CD14-positive monocyte (primary cell): Measurements from ENCODE around the gene MRPL36. TPM values are rescaled to one million over a fixed set of nuclear protein-coding genes. Genes with fewer than 3 reads are reported as not detected.

Experiments used
- DNase-seq, 3 donors: peaks; one replicate each; pipeline ENCODE4 v3.0.0-alpha.2; 2011 to 2022
- H2AFZ ChIP-seq: 2 replicates; pipeline ENCODE4 v1.6.0; 2012; ENCODE audit warnings: mild to moderate bottlenecking, low read depth, low read length, inconsistent platforms; ENCODE audit not compliant: insufficient read depth, poor library complexity, severe bottlenecking
- H3K27ac ChIP-seq, 2 donors: 1 replicate in 1 of 2; 2 replicates in 1 of 2; pipeline ENCODE4 v1.5.1; 2012 to 2013; ENCODE audit warnings: low read length in 2 of 2, control low read depth in 1 of 2, inconsistent platforms in 1 of 2, low read depth in 1 of 2, mild to moderate bottlenecking in 1 of 2
- H3K27me3 ChIP-seq, 2 donors: one replicate each; pipeline versions ENCODE4 v1.6.0 to v1.6.1; 2011 to 2013; ENCODE audit warnings: low read length in 2 of 2; ENCODE audit not compliant: control insufficient read depth in 2 of 2, insufficient read depth in 2 of 2
- H3K36me3 ChIP-seq, 2 donors: replicated peaks in 1 of 2; 1 replicate in 1 of 2; 2 replicates in 1 of 2; pipeline versions ENCODE4 v1.5.1 to v1.6.1; 2012 to 2013; ENCODE audit warnings: low read length in 2 of 2, control low read depth in 1 of 2, inconsistent platforms in 1 of 2, mild to moderate bottlenecking in 1 of 2; ENCODE audit not compliant: insufficient read depth in 2 of 2, control insufficient read depth in 1 of 2
- H3K4me1 ChIP-seq, 2 donors: 1 replicate in 1 of 2; 2 replicates in 1 of 2; pipeline versions ENCODE4 v1.5.1 to v1.6.1; 2012 to 2013; ENCODE audit warnings: low read length in 2 of 2, control low read depth in 1 of 2, inconsistent platforms in 1 of 2, mild to moderate bottlenecking in 1 of 2, moderate library complexity in 1 of 2; ENCODE audit not compliant: insufficient read depth in 2 of 2, control insufficient read depth in 1 of 2
- H3K4me2 ChIP-seq: replicated peaks from 2 replicates; pipeline ENCODE3; 2012; ENCODE audit warnings: low read length, moderate library complexity, mild to moderate bottlenecking; ENCODE audit not compliant: poor library complexity, severe bottlenecking; ENCODE audit errors: extremely low read depth
- H3K4me3 ChIP-seq, 3 experiments: fragments of 200-600 bp in 1 of 3; sonication (generic) in 1 of 3; replicated peaks in 1 of 3; 1 replicate in 2 of 3; 2 replicates in 1 of 3; pipeline ENCODE4 v1.5.1; 2011 to 2013; ENCODE audit warnings: low read length in 3 of 3, mild to moderate bottlenecking in 3 of 3, control low read depth in 2 of 3, low read depth in 2 of 3, inconsistent platforms in 1 of 3, moderate library complexity in 1 of 3
- H3K79me2 ChIP-seq: 2 replicates; pipeline ENCODE4 v1.6.0; 2012; ENCODE audit warnings: mild to moderate bottlenecking, control low read depth, inconsistent platforms, low read length, moderate library complexity; ENCODE audit not compliant: insufficient read depth
- H3K9ac ChIP-seq: 2 replicates; pipeline ENCODE4 v1.6.0; 2017; ENCODE audit warnings: low read length, mild to moderate bottlenecking; ENCODE audit not compliant: insufficient read depth, poor library complexity, severe bottlenecking
- H3K9me3 ChIP-seq, 2 donors: replicated peaks in 1 of 2; 1 replicate in 1 of 2; 2 replicates in 1 of 2; pipeline versions ENCODE4 v1.5.1 to v1.6.1; 2012 to 2013; ENCODE audit warnings: low read length in 2 of 2, control low read depth in 1 of 2; ENCODE audit not compliant: control insufficient read depth in 1 of 2, insufficient read depth in 1 of 2
- H4K20me1 ChIP-seq: 2 replicates; pipeline ENCODE4 v1.6.0; 2012; ENCODE audit warnings: mild to moderate bottlenecking, low read length, control low read depth, moderate library complexity; ENCODE audit not compliant: insufficient read depth
- H3K27ac Mint-ChIP-seq, 7 donors: one replicate each; pipeline ENCODE4 v1.8.0; 2020; ENCODE audit warnings: mild to moderate bottlenecking in 7 of 7, mixed read lengths in 7 of 7, moderate library complexity in 6 of 7, inconsistent platforms in 2 of 7
- H3K27me3 Mint-ChIP-seq, 3 donors: one replicate each; pipeline ENCODE4 v1.8.0; 2021 to 2022; ENCODE audit warnings: low read depth in 3 of 3, mild to moderate bottlenecking in 3 of 3, mixed read lengths in 3 of 3, moderate library complexity in 3 of 3, inconsistent platforms in 1 of 3
- H3K36me3 Mint-ChIP-seq, 2 donors: one replicate each; pipeline ENCODE4 v1.8.0; 2020; ENCODE audit warnings: mixed read lengths in 2 of 2, inconsistent platforms in 1 of 2, mild to moderate bottlenecking in 1 of 2
- H3K4me1 Mint-ChIP-seq: one replicate; pipeline ENCODE4 v1.8.0; 2020; ENCODE audit warnings: mild to moderate bottlenecking, mixed read lengths
- H3K4me3 Mint-ChIP-seq, 2 donors: one replicate each; pipeline ENCODE4 v1.8.0; 2020; ENCODE audit warnings: mild to moderate bottlenecking in 2 of 2, mixed read lengths in 2 of 2, moderate library complexity in 1 of 2
- H3K9me3 Mint-ChIP-seq, 7 donors: one replicate each; pipeline ENCODE4 v1.8.0; 2020 to 2022; ENCODE audit warnings: mixed read lengths in 7 of 7, mild to moderate bottlenecking in 6 of 7, moderate library complexity in 6 of 7, inconsistent platforms in 2 of 7
- CTCF ChIP-seq: fragments of 200-600 bp; IDR thresholded peaks from one replicate; pipeline ENCODE4 v1.8.0; 2022; ENCODE audit warnings: antibody characterized with exemption, mild to moderate bottlenecking
- WGBS: methylation state at CpG from one replicate; pipeline ENCODE4 v1.1.5; 2013; ENCODE audit warnings: missing lambda C conversion rate; ENCODE audit not compliant: insufficient coverage; 5-methylcytosine and 5-hydroxymethylcytosine counted together
- intact Hi-C, 2 donors: fragments of 100-400 bp; cut with micrococcal nuclease; formaldehyde crosslinking; loops; one replicate each; pipeline versions ENCODE4 v1.15.0 to v1.15.1; 2023
- polyA plus RNA-seq, 3 donors: library from polyadenylated mRNA; depleted of rRNA in 1 of 3; unstranded in 2 of 3; stranded (reverse) in 1 of 3; fragments of 300-500 nt in 2 of 3; fragments of >200 nt in 1 of 3; fragmentation: Illumina TruSeq in 2 of 3; gene quantifications; 1 replicate in 2 of 3; 2 replicates in 1 of 3; pipeline ENCODE4 v1.2.3, GENCODE V29; 2012 to 2021

MRPL36 gene
- polyA plus RNA-seq, 3 donors: 17.9 to 81.7 (median 65.9) TPM

GRCh38 chr5:1748845-1749244, 50.8 kb downstream of the MRPL36 start:
- Mint-ChIP-seq H3K36me3 (no peaks in the 10 kb centered on the region), H3K27me3 (peaks cover 2 to 10% (median 2%) of the 10 kb centered on the region in 3 donors), H3K4me3 (no peak overlapping the region), H3K4me1 (no peaks in the 10 kb centered on the region), H3K9me3 (peaks cover 0 to 2% (median 0%) of the 10 kb centered on the region in 7 donors), H3K27ac (no peak overlapping the region)
- DNase-seq: no peak
- H3K9ac ChIP-seq: no peak overlapping the region
- H3K36me3 ChIP-seq: no peaks in the 10 kb centered on the region
- no peaks in the 10 kb centered on the region for H3K4me1 ChIP-seq
- H3K27me3 ChIP-seq: no peaks in the 10 kb centered on the region
- H3K27ac ChIP-seq: no peak overlapping the region
- no peak overlapping the region for H2AFZ ChIP-seq
- no peak for TF ChIP-seq CTCF
- no peak overlapping the region for H3K4me2 ChIP-seq
- 92% methylated on average over 15 of the region's 19 CpGs for WGBS
- no peaks in the 10 kb centered on the region for H4K20me1 ChIP-seq
- H3K9me3 ChIP-seq: no peaks in the 10 kb centered on the region
- no peak overlapping the region for H3K4me3 ChIP-seq
- intact Hi-C loops: no loop called here
- no peaks in the 10 kb centered on the region for H3K79me2 ChIP-seq

Other genes with a start within 250 kb of the MRPL36 start
- gene NDUFS6, start 1.6 kb upstream of the MRPL36 start, polyA plus RNA-seq: 10 to 100 TPM; 20.5 to 62.3 (median 62.2) TPM
- not detected for gene IRX4, start 83.1 kb upstream of the MRPL36 start, polyA plus RNA-seq